Neural progenitor cell (in vitro differentiated cells): ENCODE results near the gene MAP7D2.

ENCODE experiments used
- CTCF ChIP-seq: fragments of 200-600 bp; sonication (generic); IDR thresholded peaks from 2 replicates; pipeline ENCODE4 v1.5.1; 2017; ENCODE audit warnings: antibody characterized with exemption, mild to moderate bottlenecking
- EZH2phosphoT487 ChIP-seq: fragments of 200-600 bp; sonication (generic); IDR thresholded peaks from 2 replicates; pipeline ENCODE4 v1.6.1; 2017; ENCODE audit warnings: antibody characterized with exemption

- TF ChIP-seq CTCF (no peak), EZH2phosphoT487 (no peak)
These were observed 35.0 kb upstream of the MAP7D2 start for GRCh38 chrX:20151689-20152088.
